H1 (cell line): ENCODE measurements around the gene DNAL1. TPM values are rescaled to one million over a fixed set of nuclear protein-coding genes. Genes with fewer than 3 reads are reported as not detected.

Experiments
- HDAC6 ChIP-seq: IDR thresholded peaks from one replicate; pipeline ENCODE4 v1.7.1; 2012; ENCODE audit warnings: low read depth, mild to moderate bottlenecking, inconsistent platforms, low read length, moderate library complexity
- polyA plus RNA-seq, 7 experiments: library from polyadenylated mRNA; depleted of rRNA in 3 of 7; stranded (reverse) in 5 of 7; unstranded in 2 of 7; fragments of >200 nt in 5 of 7; fragments of 200-250 nt in 2 of 7; gene quantifications; 1 replicate in 5 of 7; 2 replicates in 1 of 7; 4 replicates in 1 of 7; pipeline versions ENCODE4 v1.2.1 to v1.2.3, GENCODE V29; 2011 to 2013; ENCODE audit warnings: missing spikeins in 2 of 7, mixed read lengths in 2 of 7
- total RNA-seq: library from RNA; stranded (reverse); fragmentation: NEBNext Ultra II Directional; extraction: Animal tissue kit (Norgen Biotek cat#: 25700); gene quantifications from 2 replicates; pipeline ENCODE4 v1.2.1, GENCODE V29; 2021

DNAL1 gene
- total and polyA plus RNA-seq, 2 of the 8 experiments (the other 6 are each of a cell fraction or from before 2014, with no cell fraction given) = 2.8 to 16.8 TPM

- no peak for TF ChIP-seq HDAC6
Observed at GRCh38 chr14:73599499-73599898, 45.3 kb upstream of the DNAL1 start (continued).
